Superior temporal gyrus (tissue), 1 donor: ENCODE measurements around the gene LPP.
"Not testable (repeated sequence)": the region's sequence is repeated elsewhere in the genome, so short reads cannot be mapped to it uniquely, and the experiment has no call there.

Experiments used
- DNase-seq: peaks from one replicate; pipeline ENCODE4 v3.0.0-alpha.2; 2016; ENCODE audit errors: extremely low spot score

Gene LPP

DNA sequence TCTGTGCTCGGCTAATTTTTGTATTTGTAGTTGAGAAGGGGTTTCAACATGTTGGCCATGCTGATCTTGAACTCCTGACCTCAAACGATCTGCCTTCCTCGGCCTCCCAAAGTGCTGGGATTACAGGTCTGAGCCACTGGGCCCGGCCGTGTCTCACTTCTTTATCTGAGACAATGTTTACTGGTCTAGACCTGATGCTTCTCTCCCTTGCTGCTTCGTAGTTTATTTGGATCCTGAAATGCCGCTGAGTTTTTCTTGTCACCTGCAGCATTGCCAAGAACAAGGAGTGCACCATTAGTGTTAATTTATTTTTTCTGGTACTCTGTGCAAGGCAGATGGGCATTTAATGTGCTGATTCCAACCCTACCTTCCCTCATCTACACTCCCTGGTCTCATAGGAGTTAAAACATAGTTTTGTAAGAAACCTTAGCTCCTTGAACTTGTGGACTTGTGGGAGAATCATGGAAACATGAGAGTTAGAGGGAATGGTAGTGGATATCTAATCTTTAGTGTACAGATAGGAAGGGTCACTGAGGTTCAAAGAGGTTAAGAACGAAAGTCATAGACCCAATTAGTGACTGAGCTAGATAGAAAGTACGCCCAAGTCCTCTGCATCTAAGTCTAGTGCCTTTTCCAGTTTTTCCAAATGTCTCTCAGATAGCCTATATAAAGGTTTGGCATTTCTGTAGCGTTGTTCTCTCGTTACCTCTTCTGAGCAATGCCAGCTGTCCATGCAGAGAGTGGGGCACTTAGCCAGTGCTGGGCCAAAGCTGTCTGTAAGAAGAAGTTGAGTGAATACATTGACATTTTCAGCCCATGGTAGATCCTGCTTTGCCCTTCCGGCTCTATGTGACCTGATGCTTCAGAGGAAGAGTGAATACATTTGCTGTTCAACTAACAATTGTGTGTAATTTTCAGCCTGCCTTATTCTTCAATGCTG is 244.1 kb downstream of the LPP start:
- DNase-seq = no peak

DNA sequence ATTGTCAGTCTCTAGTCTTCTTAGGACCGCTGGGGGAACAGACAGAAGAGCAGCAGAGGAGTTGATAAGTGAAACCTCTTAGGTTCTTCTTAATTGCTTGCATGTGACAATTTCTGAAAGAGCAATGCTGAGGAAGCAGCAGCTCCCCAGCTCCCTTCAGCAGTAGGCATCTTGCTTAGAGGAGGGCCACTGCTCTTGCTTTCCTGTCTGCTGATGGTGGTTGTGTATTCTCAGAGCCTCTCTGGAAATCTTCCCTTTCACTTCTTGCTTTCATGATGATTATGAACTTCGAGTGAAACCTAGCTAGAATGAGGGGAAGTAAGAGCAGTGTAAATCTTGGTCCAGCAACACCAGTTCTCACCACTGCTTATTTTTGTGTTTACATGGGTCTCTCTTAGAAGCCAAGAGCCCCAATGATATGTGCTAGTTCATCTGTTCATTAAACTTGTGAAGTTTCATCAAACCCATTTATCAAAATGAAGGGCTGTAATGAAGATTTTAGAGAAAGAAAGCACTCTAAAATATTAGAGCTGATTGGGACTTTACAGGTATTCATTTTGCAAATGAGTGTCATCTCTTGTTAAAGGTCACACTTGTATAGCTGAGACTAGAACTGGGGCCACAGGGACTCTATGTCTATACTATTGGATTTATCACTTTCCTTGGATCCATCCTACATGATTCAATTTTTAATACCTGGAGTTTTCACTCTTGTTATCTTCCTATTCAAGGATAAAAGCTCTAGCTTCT is 246.7 kb downstream of the LPP start:
- DNase-seq = no peak

DNA sequence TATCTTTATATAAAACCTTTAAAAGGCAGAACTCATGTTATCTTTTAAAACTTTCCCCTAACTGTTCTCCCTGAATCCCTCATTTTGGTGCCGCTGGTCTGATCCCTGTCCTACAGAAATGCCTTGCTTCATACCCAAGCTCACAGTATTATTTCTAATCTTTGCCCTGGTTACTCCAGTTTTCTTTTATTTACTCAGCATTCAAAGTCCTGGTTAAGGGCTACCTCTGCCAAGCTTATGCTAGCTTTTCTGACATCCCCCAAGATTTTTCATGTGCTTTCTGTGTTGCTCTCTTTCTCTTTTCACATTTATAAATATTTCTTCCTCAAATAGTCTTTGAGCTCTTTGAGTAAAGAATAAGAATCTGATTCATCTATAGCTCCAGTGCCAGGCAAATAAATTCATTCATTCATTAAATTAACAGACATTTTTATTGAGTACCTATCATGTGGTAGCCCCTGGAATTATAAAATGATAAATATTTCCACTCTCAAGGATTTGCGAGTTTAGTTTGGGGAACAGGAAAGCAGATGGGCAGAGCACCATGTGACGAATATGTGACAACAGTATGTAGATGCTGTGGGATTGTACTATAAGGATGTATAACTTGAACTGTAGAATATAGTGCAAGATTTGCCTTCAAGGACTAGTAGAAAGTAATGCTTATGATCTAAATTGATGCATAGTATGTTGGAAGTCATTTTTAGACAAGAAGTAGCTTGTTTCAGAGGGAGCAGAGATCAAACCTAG is 247.5 kb downstream of the LPP start:
- no peak for DNase-seq

DNA sequence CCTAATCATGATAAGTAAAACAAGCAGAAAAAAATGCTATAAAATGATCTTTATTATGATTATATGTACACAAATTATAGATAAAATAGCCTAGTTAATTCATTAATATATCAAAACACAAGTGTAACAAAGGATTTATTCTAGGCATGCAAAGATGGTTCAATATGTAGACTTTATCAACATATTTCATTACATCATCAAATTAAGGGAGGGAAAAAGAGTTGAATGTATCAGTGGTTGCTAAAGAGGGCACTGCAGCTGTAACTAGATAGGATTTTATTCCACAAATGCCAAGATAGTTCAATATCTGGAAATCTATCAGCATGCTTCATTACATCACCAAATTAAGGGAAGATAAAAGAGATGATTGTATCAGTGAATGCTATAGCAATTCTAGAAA is 248.3 kb downstream of the LPP start:
- no peak for DNase-seq

DNA sequence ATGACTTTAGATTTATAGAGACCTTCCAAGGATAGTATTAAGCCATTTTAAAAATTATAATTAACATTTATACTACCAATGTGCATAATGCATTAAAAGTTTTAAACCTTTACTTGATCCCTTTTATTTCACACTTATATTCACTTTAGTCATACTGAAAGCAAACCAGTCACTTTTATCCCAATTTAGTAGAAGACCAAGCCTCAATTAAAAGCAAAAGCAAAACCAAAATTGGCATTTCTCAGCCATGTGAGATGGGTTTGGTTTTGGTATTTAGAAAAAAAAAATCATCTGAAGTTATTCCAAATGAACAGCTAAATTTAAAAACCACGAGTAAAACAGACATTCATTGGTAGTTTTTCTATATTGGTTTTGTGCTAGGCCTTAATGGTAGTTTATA is 249.4 kb downstream of the LPP start:
- no peak for DNase-seq

DNA sequence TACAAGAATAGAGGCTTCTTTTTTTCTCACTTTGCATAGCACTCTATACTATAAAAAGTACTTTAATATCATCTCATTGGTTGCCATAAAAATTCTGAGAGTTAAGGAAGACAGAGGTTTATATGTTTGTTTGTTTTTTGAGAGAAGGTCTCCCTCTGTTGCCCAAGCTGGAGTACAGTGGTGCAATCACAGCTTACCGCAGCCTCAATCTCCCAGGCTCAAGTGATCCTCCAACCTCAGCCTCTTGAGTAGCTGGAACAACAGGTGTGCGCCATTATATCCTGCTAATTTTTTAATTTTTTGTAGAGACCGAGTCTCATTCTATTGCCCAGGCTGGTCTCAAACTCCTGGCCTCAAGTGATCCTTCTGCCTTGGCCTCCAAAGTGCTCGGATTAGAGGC is 250.2 kb downstream of the LPP start:
- DNase-seq = no peak

DNA sequence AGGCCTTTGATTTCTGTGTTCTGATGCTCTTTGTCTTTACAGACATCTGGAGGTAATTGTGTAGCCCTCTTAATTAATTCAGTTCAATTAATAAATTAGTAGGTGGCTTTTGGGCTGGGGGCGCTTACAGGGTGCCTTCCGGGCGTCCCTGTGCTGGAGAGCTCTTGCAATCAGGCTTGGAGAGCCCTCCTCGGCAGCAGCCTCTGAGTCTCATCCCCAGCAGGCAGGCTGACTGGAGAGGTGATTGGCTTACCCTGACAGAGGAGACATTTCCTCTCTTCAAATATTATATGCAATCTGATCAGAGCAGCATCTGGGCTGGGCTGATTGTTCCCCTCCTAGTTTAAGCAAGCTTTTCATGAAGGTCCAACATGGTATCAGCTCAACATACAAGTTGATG is 250.7 kb downstream of the LPP start:
- DNase-seq = no peak

DNA sequence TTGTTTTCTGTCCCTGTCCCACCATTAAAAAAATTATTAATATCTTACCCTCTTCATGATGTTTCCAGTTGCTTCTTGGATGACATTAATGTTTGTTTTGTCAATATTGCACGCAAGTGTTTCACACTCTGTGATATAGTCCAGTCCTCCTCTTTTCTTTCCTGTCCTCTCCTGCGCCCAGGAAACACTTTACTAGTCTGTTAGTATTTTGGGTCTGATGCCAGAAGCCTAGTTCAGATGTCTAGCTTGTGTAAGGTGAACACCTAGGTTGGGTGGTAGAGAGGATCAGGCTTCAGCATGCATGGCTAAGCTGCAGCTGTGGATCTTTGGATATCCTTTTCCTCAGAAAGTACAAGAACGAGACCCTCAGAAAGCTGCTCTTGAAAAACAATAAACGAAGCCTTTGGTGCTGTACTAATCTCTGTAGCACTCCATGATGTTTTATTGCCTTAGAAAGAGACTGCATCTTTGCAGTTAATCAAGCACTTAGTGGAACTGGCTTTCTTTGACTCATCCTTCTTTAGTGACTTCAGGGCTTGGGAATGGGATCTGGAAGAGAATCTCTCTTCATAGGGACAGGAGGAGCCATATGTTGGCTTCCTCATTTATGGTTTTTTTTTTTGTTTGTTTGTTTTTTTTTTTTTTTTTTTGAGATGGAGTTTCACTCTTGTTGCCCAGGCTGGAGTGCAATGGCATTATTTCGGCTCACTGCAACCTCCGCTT is 253.4 kb downstream of the LPP start:
- DNase-seq = no peak

DNA sequence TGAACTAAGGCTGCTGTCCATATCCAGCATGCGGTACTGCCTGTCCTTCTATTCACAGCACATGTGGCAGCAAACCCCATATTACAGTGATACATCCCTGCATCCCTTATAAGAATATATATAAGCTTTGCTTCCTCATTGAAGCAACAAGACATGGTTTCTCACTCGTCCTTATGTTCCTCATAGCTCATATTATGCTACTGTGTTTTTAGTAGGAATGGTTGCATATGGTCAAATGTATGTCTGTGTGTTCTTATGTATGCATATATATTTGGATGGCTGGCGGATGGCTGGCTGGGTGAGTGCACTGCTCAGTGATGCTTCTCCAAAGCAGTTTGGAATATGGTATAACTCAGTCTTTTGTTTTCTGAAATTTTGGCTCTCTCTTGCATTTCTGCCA is 254.9 kb downstream of the LPP start:
- DNase-seq = no peak

DNA sequence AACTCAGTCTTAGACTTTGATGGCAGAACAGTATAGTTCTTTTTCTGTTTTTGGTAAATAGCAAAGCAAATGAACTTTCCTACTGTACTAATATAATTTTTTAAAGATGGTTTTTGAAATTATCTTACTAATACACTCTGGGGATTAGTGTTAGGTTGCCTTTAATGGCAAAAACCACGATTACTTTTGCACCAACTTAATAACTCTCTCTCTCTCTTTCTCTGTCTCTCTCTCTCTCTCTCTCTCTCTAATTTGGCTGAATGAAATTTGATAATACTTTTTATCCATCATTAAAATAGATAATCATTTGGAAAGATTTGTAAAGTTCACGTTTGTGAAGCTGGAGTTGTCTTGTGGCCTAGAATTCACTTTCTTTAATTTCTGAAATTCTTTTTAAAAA is 257.8 kb downstream of the LPP start:
- no peak for DNase-seq

DNA sequence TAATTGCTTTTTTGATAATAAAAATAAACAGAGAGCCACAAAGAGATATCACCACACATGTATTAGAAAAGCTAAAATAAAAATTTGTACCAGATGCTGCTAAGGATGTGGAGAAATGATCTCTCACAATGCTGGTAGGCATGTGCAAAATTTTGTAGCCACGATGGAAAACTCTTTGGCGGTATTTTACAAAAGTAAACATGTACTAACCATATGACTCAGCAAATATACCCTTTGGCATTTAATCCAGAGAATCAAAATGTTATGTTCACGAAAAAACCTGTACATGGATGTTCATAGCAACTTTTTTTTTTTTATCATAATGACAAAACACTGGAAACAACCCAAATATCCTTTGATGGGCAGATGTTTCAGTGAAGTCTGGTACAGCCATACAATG is 261.2 kb downstream of the LPP start:
- DNase-seq = no peak

DNA sequence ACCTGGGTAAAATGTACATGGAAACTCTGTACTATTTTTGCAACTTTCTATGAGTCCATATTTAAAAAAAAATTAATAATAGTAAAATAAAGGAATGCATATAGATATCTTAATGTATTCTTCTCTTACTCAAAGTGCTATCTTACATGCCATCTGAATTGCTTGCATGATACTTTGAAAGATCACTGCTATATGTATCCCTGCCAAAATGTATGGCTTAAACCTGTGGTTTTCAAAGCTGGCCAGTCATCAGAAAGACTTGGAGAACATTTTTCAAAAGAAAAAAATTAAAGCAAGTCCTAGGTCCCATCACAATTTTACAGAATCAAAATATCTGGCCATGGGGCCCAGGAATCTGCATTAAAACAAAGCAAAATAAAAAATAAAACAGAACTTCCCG is 262.1 kb downstream of the LPP start:
- DNase-seq = no peak

DNA sequence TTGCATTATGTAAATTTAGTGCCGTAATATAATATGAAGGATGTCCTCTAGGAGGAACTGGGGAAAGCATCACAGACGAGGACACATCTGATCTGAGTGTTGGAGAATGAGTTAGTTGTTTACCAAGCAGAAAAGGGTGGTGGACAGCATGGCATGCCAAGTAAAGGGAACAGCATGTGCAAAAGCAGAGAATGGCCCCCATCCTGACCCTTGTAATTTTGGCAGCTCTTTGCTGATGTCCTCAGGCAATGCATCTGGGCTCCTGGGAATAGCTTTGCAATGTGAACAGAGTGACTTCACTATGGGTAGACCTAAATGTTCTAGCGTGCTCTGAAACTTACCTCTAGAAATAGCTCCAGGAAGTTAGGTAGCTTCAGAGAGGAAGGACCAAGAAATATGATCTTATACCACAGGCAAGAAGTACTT is 263.3 kb downstream of the LPP start:
- no peak for DNase-seq

DNA sequence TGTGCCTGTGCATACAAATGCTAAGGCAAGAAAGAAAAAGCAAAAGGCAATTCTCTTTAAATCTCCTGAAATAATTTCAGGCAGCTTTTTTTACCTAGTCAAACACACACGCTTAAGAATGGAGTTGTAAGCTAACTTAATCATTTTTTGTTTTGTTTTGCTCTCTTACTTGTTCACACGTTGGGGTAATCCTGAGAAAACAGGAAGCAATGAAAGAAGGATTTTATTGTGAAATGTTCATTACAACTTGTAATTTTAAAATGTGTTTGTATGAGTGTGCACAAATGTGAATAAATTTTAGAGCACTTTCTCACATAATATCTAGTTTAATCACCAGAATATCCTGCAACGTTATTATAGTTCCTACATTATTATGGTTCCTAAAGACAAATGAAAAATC is 263.8 kb downstream of the LPP start:
- DNase-seq = no peak

DNA sequence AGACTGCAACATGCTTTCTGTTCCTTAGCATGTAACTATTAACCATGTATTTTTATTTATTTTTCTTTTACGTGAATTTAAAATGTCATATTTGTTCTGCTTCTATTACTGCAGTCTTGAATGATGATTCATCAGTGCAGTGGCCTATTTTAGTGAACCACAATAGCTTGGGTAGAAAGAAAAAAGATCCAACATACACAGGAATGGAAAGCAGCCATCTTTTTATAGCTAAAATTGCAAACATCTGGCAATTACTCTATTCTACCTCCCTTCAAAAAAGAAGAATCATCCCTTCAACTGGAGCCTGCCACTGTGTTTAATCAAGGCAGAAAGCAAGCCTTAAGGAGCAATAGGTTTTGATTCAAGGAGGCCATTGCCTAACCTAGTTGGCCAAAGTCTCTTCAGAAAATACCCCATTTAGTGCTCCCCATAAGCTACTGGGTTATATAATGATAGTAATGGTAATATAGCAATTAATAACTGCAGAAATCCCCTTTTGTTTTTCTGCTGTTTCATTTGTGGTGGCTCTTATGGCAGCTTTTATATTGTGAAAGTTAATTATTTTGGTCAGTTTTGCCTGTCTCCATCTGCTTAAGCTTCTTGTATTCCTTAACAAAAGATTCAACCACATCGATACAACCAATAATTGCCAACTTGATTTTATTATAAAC is 267.3 kb downstream of the LPP start:
- no peak for DNase-seq

DNA sequence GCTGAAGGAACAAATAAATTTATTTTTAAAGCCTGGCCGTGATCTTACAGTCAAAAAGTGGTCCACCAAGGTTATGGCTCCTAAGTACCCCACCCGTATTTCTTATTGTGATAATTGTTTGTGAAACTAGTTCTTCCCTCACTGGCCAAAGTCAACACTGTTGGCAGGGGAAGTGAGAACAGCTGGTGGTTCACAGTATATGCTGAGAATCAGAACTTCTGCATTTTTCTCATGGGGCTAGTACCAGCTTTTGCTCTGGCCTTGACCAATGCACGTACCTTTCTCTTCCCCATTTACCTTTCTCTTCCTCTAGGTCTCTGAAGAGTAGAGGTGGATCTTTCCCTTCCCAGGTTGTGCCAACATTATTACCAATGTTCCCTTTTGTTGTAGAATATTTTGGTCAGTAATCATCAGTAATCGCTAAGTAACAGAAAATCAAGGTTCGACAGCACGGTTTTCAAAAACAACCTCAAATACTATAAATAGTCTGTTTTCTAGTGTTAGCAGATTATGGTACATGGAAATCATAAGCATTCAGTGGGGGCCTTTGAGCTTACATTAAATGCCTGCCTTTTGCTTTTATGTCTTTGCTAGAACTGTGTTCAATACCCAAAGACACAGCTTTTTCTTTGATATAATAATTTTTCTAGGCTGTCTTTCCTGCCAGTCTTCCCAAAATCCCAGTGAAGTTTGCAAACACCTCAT is 268.0 kb downstream of the LPP start:
- no peak for DNase-seq

DNA sequence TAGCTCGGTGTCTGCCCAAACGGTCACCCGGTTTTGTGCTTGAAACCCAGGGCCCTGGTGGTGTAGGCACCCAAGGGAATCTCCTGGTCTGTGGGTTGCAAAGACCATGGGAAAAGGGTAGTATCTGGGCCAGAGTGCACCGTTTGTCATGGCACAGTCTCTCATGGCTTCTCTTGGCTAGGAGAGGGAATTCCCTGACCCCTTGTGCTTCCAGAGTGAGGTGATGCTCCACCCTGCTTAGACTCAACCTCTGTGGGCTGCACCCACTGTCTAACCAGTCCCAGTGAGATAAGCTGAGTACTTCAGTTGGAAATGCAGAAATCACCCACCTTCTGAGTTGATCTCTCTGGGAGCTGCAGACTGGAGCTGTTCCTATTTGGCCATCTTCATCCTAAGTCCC is 274.0 kb downstream of the LPP start:
- DNase-seq = not testable (repeated sequence)

DNA sequence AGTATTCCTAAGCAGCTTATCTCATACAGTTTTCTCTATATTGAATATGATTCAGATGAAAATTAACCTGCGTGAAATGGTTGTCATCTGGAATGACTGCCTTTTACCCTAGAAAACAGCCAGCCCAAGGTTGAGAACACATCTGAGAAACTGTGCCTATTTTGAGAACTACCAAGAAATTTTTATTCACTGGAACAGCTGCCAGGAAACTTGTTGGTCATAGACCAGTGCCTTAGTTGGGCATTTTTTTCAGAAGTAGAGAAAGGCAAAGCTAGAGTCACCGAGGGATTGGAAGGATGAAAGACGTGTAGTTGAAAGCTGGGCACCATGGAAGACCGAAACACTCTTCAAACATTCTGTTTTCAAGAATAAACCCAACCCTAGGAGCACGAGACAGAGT is 277.1 kb downstream of the LPP start:
- DNase-seq = no peak

DNA sequence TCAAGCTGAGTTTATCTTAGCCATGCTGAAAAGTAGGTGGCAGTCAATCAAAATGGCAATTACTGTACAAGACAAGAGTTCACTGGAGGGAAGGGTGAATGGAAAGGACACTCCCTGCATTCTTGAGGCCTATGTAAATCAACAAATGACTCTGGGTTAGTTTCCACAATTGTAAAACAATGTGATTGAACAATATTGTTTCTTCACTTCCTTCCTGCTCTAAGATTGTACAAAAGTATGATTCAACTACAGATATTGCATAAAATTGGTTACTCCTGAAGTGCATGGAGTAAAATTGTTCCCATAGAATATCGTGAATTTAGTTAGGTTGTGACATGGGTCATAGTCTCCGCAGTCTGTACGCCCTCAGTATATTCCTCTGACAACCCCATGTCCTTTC is 277.6 kb downstream of the LPP start:
- no peak for DNase-seq

DNA sequence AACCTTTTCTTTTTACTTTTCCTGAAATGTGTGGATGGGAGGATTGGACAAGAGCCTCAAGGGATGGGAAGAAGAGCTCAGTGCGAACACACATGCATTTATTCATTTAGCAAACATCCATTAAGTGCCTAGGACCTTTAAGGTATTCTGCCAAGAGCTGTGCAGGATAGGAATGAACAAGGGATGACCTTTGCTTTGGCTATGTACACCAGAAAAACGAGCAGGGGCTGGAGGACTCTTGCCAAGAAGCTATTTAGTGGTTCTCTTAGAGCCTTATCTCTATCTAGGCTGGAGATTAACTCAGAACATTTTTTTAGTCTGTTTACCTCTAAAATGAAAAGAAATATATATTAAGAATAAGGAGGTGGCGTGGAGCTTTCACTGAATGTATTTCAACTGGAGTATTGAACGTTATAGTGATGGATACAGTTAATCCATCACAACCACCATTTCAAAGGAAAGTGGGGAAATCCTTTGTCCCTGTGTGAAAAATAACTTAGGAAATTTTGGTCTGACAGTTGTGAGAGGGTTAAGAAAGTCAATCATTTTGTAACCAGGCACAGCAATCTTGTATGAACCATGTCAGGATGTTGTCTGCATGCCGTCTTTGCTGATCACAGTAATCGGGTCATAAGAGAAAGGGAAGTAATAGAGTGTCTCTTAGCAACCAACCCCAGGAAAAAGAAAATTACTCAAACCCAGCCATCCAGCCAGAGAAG is 279.0 kb downstream of the LPP start:
- DNase-seq = no peak
